Measurements from ENCODE around the gene PPARD.
A peak's percentile ranks its signal among the peaks of the same experiment; 100 is the strongest.
"Not testable (repeated sequence)": the region's sequence is repeated elsewhere in the genome, so short reads cannot be mapped to it uniquely, and the experiment has no call there.

The PPARD gene

GRCh38 chr6:35415065-35415891, 72.9 kb downstream of the PPARD start:
- DNase-seq (ENCODE audit: low spot score in 2 of 2) (no peak), ATAC-seq (replicated peaks; ENCODE audit: extremely low read depth, poor library complexity, severe bottlenecking) (no peak)
- Mint-ChIP-seq H3K36me3 (ENCODE audit: insufficient read depth) (peaks cover 37% of the 10 kb centered on the region), H3K27ac (ENCODE audit: low read depth) (no peak overlapping the region), H3K4me3 (no peak overlapping the region), H3K9me3 (no peaks in the 10 kb centered on the region), H3K4me1 (peaks cover 33% of the 10 kb centered on the region), H3K27me3 (no peaks in the 10 kb centered on the region)

- ATAC-seq (replicated peaks; ENCODE audit: extremely low read depth, poor library complexity, severe bottlenecking) = no peak
- Mint-ChIP-seq H3K4me3 (no peak overlapping the region), H3K36me3 (ENCODE audit: insufficient read depth) (peaks cover 33% of the 10 kb centered on the region), H3K4me1 (peaks cover 23% of the 10 kb centered on the region), H3K27me3 (no peaks in the 10 kb centered on the region), H3K9me3 (no peaks in the 10 kb centered on the region), H3K27ac (ENCODE audit: low read depth) (no peak overlapping the region)
- DNase-seq (ENCODE audit: low spot score in 2 of 2) = no peak
Observed at GRCh38 chr6:35417979-35418661, 75.8 kb downstream of the PPARD start.

GRCh38 chr6:35419417-35419816, 77.1 kb downstream of the PPARD start:
- H3K27ac Mint-ChIP-seq (ENCODE audit: low read depth) = peak overlapping the region; percentile 72
- no peak for DNase-seq (ENCODE audit: low spot score in 2 of 2)
- H3K4me1 Mint-ChIP-seq = peaks cover 23% of the 10 kb centered on the region
- H3K27me3 Mint-ChIP-seq = no peaks in the 10 kb centered on the region
- H3K4me3 Mint-ChIP-seq = no peak overlapping the region
- no peaks in the 10 kb centered on the region for H3K9me3 Mint-ChIP-seq
- H3K36me3 Mint-ChIP-seq (ENCODE audit: insufficient read depth) = peaks cover 32% of the 10 kb centered on the region
- no peak for ATAC-seq (replicated peaks; ENCODE audit: extremely low read depth, poor library complexity, severe bottlenecking)

- Mint-ChIP-seq H3K27me3 (no peaks in the 10 kb centered on the region), H3K4me1 (peaks cover 23% of the 10 kb centered on the region), H3K36me3 (ENCODE audit: insufficient read depth) (peaks cover 34% of the 10 kb centered on the region), H3K27ac (ENCODE audit: low read depth) (peak overlapping the region; percentile 72), H3K4me3 (no peak overlapping the region), H3K9me3 (no peaks in the 10 kb centered on the region)
- DNase-seq (ENCODE audit: low spot score in 2 of 2) (no peak), ATAC-seq (replicated peaks; ENCODE audit: extremely low read depth, poor library complexity, severe bottlenecking) (no peak)
Observed at GRCh38 chr6:35419961-35420360, 77.6 kb downstream of the PPARD start.

DNA sequence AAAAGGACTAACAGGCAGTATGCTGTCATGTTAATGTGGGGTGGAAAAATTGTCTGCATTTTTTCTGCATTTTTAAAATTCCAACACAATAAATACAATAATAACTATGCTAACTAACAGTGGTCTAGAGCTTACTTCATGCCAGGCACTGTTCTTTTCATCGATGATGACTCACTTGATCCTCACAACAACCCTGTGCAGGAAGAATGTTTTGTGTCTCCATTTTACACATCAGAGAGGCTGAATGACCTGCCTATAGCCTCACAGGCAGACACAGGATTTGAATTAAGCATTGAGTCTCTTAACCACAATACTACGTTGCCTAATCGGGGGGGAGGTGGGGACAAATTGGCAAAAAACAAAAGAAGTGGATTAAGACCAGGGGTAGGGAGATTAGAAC, 82.9 kb downstream of the PPARD start:
- H3K36me3 Mint-ChIP-seq (ENCODE audit: insufficient read depth) = peaks cover 24% of the 10 kb centered on the region
- no peaks in the 10 kb centered on the region for H3K27me3 Mint-ChIP-seq
- no peak overlapping the region for H3K4me3 Mint-ChIP-seq
- H3K4me1 Mint-ChIP-seq = no peaks in the 10 kb centered on the region
- no peak for ATAC-seq (replicated peaks; ENCODE audit: extremely low read depth, poor library complexity, severe bottlenecking)
- no peak overlapping the region for H3K27ac Mint-ChIP-seq (ENCODE audit: low read depth)
- DNase-seq (ENCODE audit: low spot score in 2 of 2) = no peak
- peaks cover 5% of the 10 kb centered on the region for H3K9me3 Mint-ChIP-seq

DNA sequence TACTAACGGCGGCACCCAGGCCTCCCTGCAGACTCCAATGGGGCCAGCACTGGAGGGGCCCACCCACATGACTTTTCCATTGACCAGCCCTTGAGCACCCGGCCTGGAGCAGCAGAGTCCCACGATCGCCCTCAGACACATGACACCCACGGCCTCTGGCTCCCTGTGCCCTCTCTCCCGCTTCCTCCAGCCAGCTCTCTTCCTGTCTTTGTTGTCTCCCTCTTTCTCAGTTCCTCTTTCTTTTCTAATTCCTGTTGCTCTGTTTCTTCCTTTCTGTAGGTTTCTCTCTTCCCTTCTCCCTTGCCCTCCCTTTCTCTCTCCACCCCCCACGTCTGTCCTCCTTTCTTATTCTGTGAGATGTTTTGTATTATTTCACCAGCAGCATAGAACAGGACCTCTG, 83.7 kb downstream of the PPARD start:
- H3K36me3 Mint-ChIP-seq (ENCODE audit: insufficient read depth) = peaks cover 24% of the 10 kb centered on the region

DNA sequence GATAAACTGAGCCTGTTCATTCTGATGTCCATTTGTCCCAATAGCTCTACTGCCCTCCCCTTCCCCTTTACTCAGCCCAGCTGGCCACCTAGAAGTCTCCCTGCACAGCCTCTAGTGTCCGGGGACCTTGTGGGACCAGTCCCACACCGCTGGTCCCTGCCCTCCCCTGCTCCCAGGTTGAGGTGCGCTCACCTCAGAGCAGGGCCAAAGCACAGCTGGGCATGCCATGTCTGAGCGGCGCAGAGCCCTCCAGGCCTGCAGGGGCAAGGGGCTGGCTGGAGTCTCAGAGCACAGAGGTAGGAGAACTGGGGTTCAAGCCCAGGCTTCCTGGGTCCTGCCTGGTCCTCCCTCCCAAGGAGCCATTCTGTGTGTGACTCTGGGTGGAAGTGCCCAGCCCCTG, 85.1 kb downstream of the PPARD start:
- Mint-ChIP-seq H3K27ac (ENCODE audit: low read depth) (no peak overlapping the region), H3K36me3 (ENCODE audit: insufficient read depth) (peaks cover 19% of the 10 kb centered on the region), H3K4me3 (no peak overlapping the region), H3K4me1 (no peaks in the 10 kb centered on the region), H3K27me3 (no peaks in the 10 kb centered on the region), H3K9me3 (peaks cover 5% of the 10 kb centered on the region)
- no peak for DNase-seq (ENCODE audit: low spot score in 2 of 2)
- ATAC-seq (replicated peaks; ENCODE audit: extremely low read depth, poor library complexity, severe bottlenecking) = no peak

More for the DNA sequence above, 83.7 kb downstream of the PPARD start:
- Mint-ChIP-seq H3K9me3 (peaks cover 5% of the 10 kb centered on the region), H3K27ac (ENCODE audit: low read depth) (no peak overlapping the region), H3K4me1 (no peaks in the 10 kb centered on the region), H3K4me3 (no peak overlapping the region), H3K27me3 (no peaks in the 10 kb centered on the region)
- ATAC-seq (replicated peaks; ENCODE audit: extremely low read depth, poor library complexity, severe bottlenecking) (no peak), DNase-seq (ENCODE audit: low spot score in 2 of 2) (no peak)

GRCh38 chr6:35427851-35428321, 85.5 kb downstream of the PPARD start:
- DNase-seq (ENCODE audit: low spot score in 2 of 2) (no peak), ATAC-seq (replicated peaks; ENCODE audit: extremely low read depth, poor library complexity, severe bottlenecking) (no peak)
- Mint-ChIP-seq H3K27ac (ENCODE audit: low read depth) (no peak overlapping the region), H3K4me3 (no peak overlapping the region), H3K36me3 (ENCODE audit: insufficient read depth) (peaks cover 16% of the 10 kb centered on the region), H3K9me3 (peaks cover 5% of the 10 kb centered on the region), H3K4me1 (no peaks in the 10 kb centered on the region), H3K27me3 (no peaks in the 10 kb centered on the region)

DNA sequence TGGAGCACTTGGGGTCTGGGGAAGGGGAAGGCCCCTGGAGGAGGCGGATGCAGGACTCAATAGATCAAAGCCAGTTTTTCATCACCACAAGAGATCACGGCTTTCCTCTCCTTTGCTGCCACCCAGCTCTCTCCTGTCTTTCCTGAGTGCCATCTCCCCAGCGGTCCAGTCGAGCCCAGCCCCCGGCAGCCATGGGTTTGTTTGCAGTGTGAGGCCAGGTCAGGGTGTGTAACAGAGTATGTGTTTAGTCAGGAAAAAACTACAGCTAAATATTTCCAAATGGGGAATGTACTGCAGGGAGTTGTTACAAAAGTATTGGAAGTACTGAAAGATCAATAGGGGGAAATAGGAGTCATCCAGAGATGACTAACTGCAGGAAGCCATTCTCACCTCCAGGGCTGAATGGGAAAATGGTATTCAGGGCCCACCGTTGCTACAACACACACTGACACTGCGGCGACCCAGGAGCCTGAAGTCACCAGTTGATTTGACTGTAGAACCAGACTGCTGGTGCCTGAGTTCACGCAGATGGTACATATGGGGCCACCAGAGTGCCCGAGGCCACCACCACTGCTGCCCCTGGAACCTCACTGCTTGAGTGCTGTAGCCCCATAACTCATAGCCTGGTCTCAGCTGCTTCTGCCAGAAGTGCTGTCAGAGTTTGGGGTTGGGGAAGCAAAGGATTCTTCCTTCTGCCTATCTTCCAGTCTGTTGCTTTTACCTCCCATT, 86.2 kb downstream of the PPARD start:
- Mint-ChIP-seq H3K4me1 (no peaks in the 10 kb centered on the region), H3K4me3 (no peak overlapping the region), H3K9me3 (peaks cover 5% of the 10 kb centered on the region), H3K27me3 (no peaks in the 10 kb centered on the region), H3K27ac (ENCODE audit: low read depth) (no peak overlapping the region), H3K36me3 (ENCODE audit: insufficient read depth) (peaks cover 12% of the 10 kb centered on the region)
- no peak for ATAC-seq (replicated peaks; ENCODE audit: extremely low read depth, poor library complexity, severe bottlenecking)
- no peak for DNase-seq (ENCODE audit: low spot score in 2 of 2)

DNA sequence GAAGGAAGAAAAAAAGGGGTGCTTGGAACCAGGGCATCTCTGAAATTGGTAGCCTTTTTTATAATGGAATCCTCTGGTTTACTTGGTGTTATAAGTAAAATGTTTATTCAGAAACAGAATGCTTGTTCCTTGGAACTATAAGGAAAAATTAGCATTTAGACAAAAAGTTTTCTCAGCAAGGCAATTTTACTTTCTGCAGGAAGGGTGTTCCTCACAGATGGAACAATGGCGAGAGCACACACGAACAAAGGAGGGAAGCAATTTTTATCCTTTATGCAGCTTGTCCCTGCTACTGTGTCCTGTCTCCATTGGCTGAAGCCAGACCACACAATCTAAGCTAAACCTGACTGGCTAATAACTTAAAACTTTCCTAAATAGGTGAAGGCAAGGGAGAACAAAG, 87.1 kb downstream of the PPARD start:
- no peaks in the 10 kb centered on the region for H3K4me1 Mint-ChIP-seq
- DNase-seq (ENCODE audit: low spot score in 2 of 2) (no peak), ATAC-seq (replicated peaks; ENCODE audit: extremely low read depth, poor library complexity, severe bottlenecking) (no peak)
- H3K27ac Mint-ChIP-seq (ENCODE audit: low read depth) = no peak overlapping the region
- no peaks in the 10 kb centered on the region for H3K27me3 Mint-ChIP-seq
- H3K36me3 Mint-ChIP-seq (ENCODE audit: insufficient read depth) = peaks cover 10% of the 10 kb centered on the region
- H3K9me3 Mint-ChIP-seq = peaks cover 5% of the 10 kb centered on the region
- no peak overlapping the region for H3K4me3 Mint-ChIP-seq

- Mint-ChIP-seq H3K4me1 (no peaks in the 10 kb centered on the region), H3K9me3 (peaks cover 5% of the 10 kb centered on the region), H3K27me3 (no peaks in the 10 kb centered on the region), H3K36me3 (ENCODE audit: insufficient read depth) (peaks cover 2% of the 10 kb centered on the region), H3K27ac (ENCODE audit: low read depth) (no peak overlapping the region), H3K4me3 (no peak overlapping the region)
- no peak for ATAC-seq (replicated peaks; ENCODE audit: extremely low read depth, poor library complexity, severe bottlenecking)
- DNase-seq (ENCODE audit: low spot score in 2 of 2) = no peak
Observed at GRCh38 chr6:35432291-35432690, 89.9 kb downstream of the PPARD start.

DNA sequence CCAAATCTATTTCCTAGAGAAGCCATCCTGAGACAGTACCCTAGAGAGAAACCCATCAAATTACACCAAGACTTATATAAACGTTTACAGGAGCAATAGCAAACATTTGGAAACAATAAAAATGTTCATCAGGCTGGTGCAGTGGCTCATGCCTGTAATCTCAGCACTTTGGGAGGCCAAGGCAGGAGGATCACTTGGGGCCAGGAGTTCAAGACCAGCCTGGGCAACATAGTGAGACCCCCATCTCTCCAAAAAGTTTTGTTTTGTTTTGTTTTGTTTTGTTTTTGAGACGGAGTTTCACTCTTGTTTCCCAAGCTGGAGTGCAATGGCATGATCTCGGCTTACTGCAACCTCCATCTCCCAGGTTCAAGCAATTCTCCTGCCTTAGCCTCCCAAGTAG, 90.3 kb downstream of the PPARD start:
- not testable (repeated sequence) for H3K4me3 Mint-ChIP-seq; H3K4me1 Mint-ChIP-seq; H3K27me3 Mint-ChIP-seq; H3K9me3 Mint-ChIP-seq; DNase-seq (ENCODE audit: low spot score in 2 of 2); H3K27ac Mint-ChIP-seq (ENCODE audit: low read depth); ATAC-seq (replicated peaks; ENCODE audit: extremely low read depth, poor library complexity, severe bottlenecking); H3K36me3 Mint-ChIP-seq (ENCODE audit: insufficient read depth)

Measured in central memory CD8-positive, alpha-beta T cell (primary cell).